CD4-positive, alpha-beta T cell (primary cell): Measurements from ENCODE around the gene PTH1R. TPM values are rescaled to one million over a fixed set of nuclear protein-coding genes. Genes with fewer than 3 reads are reported as not detected.

Experiments
- ATAC-seq: fragments of 200-7000 bp; cut with Tn5 transposase; one replicate; pipeline ENCODE4 v1.10.0; 2022; ENCODE audit warnings: mild to moderate bottlenecking; ENCODE audit not compliant: poor library complexity
- CTCF ChIA-PET: fragments of 350-600 bp; sonication (Branson Sonifier 250); formaldehyde crosslinking; loops from one replicate; lab custom pipeline; 2021; ENCODE audit warnings: antibody characterized with exemption, inconsistent platforms; lab: Charles Lee
- POLR2A ChIA-PET: fragments of 350-600 bp; sonication (Branson Sonifier 250); formaldehyde crosslinking; loops from one replicate; lab custom pipeline; 2021; ENCODE audit warnings: antibody characterized with exemption, inconsistent platforms; lab: Charles Lee
- DNase-seq, 14 experiments: peaks; one replicate each; pipeline ENCODE4 v3.0.0-alpha.2; 2013 to 2020; ENCODE audit warnings: mixed read lengths in 2 of 14
- H3K27ac ChIP-seq, 2 donors: one replicate each; pipeline versions ENCODE4 v1.5.1 to v1.7.0; 2013; ENCODE audit warnings: low read length in 2 of 2, low read depth in 1 of 2, mild to moderate bottlenecking in 1 of 2
- H3K27me3 ChIP-seq, 2 experiments: 1 replicate in 1 of 2; 2 replicates in 1 of 2; pipeline versions ENCODE4 v1.6.1 to v1.7.0; 2013; ENCODE audit warnings: low read length in 2 of 2, control low read depth in 1 of 2, mild to moderate bottlenecking in 1 of 2, moderate library complexity in 1 of 2; ENCODE audit not compliant: insufficient read depth in 2 of 2, control insufficient read depth in 1 of 2
- H3K36me3 ChIP-seq: one replicate; pipeline ENCODE4 v1.6.1; 2013; ENCODE audit warnings: low read length, control low read depth; ENCODE audit not compliant: insufficient read depth
- H3K4me1 ChIP-seq: one replicate; pipeline ENCODE4 v1.6.1; 2013; ENCODE audit warnings: low read length, control low read depth; ENCODE audit not compliant: insufficient read depth
- H3K4me3 ChIP-seq: one replicate; pipeline ENCODE4 v1.5.1; 2013; ENCODE audit warnings: mild to moderate bottlenecking, low read length, moderate library complexity
- H3K9me3 ChIP-seq, 2 experiments: 1 replicate in 1 of 2; 2 replicates in 1 of 2; pipeline versions ENCODE4 v1.6.1 to v1.7.0; 2013; ENCODE audit warnings: low read length in 2 of 2, mild to moderate bottlenecking in 2 of 2, control low read depth in 1 of 2, moderate library complexity in 1 of 2; ENCODE audit not compliant: control insufficient read depth in 1 of 2, insufficient read depth in 1 of 2
- H3K27ac Mint-ChIP-seq: one replicate; pipeline ENCODE4 v1.8.0; 2020; ENCODE audit warnings: mixed read lengths
- H3K27me3 Mint-ChIP-seq: one replicate; pipeline ENCODE4 v1.8.0; 2021; ENCODE audit warnings: mixed read lengths
- H3K36me3 Mint-ChIP-seq: one replicate; pipeline ENCODE4 v1.8.0; 2021; ENCODE audit warnings: low read depth, mixed read lengths
- H3K4me1 Mint-ChIP-seq: one replicate; pipeline ENCODE4 v1.8.0; 2021; ENCODE audit warnings: low read depth, mixed read lengths
- H3K4me3 Mint-ChIP-seq: one replicate; pipeline ENCODE4 v1.8.0; 2020; ENCODE audit warnings: mild to moderate bottlenecking, mixed read lengths
- H3K9me3 Mint-ChIP-seq: one replicate; pipeline ENCODE4 v1.8.0; 2020; ENCODE audit warnings: mixed read lengths
- CTCF ChIP-seq: fragments of 200-600 bp; IDR thresholded peaks from one replicate; pipeline ENCODE4 v1.8.0; 2022; ENCODE audit warnings: antibody characterized with exemption, mild to moderate bottlenecking
- intact Hi-C, 2 experiments: fragments of 100-400 bp; cut with DNase I in 1 of 2; cut with micrococcal nuclease in 1 of 2; formaldehyde crosslinking; loops; one replicate each; pipeline versions ENCODE4 v1.15.1 to v1.9.0; 2023 to 2025; cut with DNase I, micrococcal nuclease
- total RNA-seq, 174 experiments: library from RNA in 2 of 174; stranded (reverse) in 2 of 174; gene quantifications; one replicate each; pipeline ENCODE4 v1.2.3 and lab custom pipeline; 2021 to 2026

The PTH1R gene
- total RNA-seq, 2 experiments from 2014 or later = not detected

DNA sequence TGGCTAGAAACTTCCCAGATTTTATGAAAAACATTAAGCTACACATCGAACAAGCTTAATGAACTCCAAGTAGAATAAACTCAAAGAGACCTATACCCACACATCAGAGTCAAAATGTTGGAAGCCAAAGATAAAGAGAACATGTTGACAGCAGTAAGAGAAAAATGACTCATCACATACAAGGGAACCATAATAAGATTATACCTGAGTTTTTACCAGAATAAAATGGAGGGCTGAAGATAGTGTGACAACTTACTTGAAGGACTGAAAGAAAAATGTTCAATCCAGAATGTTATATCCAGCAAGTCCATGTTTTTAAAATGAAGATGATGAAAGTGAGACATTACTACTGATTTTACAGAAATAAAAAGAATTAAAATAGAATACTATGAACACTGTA, 37.0 kb upstream of the PTH1R start:
- H3K9me3 ChIP-seq = peaks cover 17 to 27% of the 10 kb centered on the region in 2 experiments
- peaks cover 7% of the 10 kb centered on the region for H3K4me1 ChIP-seq
- intact Hi-C loops = no loop called here
- Mint-ChIP-seq H3K27me3 (no peaks in the 10 kb centered on the region), H3K4me1 (peaks cover 8% of the 10 kb centered on the region), H3K27ac (no peak overlapping the region), H3K4me3 (no peak overlapping the region), H3K36me3 (peaks cover 34% of the 10 kb centered on the region), H3K9me3 (peaks cover 20% of the 10 kb centered on the region)
- H3K36me3 ChIP-seq = no peaks in the 10 kb centered on the region
- H3K4me3 ChIP-seq = no peak overlapping the region
- no peak for ATAC-seq
- POLR2A ChIA-PET = no interaction called here
- CTCF ChIA-PET = no interaction called here
- no peak for DNase-seq
- H3K27me3 ChIP-seq = no peaks in the 10 kb centered on the region
- no peak overlapping the region for H3K27ac ChIP-seq
- no peak for TF ChIP-seq CTCF

GRCh38 chr3:46843508-46843907, 34.0 kb upstream of the PTH1R start:
- Histone ChIP-seq H3K4me1 (peaks cover 21% of the 10 kb centered on the region), H3K4me3 (no peak overlapping the region), H3K27ac (no peak overlapping the region), H3K9me3 (peaks cover 14 to 27% of the 10 kb centered on the region in 2 experiments), H3K36me3 (no peaks in the 10 kb centered on the region), H3K27me3 (no peaks in the 10 kb centered on the region)
- Mint-ChIP-seq H3K4me1 (peaks cover 8% of the 10 kb centered on the region), H3K36me3 (peaks cover 22% of the 10 kb centered on the region), H3K27me3 (no peaks in the 10 kb centered on the region), H3K9me3 (peaks cover 16% of the 10 kb centered on the region), H3K4me3 (no peak overlapping the region), H3K27ac (no peak overlapping the region)
- ATAC-seq (no peak), DNase-seq (no peak)
- POLR2A ChIA-PET = no interaction called here
- TF ChIP-seq CTCF = no peak
- intact Hi-C loops = no loop called here
- CTCF ChIA-PET = no interaction called here

DNA sequence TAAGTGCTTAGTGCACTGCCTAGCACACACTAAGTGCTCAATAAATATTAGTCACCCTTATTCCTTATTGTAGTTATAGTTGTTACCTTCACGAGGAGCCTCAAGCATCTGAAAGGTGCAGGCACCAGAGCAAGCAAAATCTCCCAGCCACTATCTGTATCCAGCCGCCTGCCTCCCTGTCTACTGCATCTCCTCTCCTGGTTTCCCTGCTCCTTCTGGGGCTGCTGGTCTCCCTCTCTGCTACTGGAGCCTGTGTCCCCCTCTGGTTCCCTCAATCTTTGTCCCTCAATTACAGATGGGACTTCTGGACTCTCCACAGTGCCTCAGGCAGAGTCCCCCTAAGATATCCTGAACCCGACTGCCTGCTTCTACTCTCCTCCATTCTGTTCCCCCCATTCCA, 33.1 kb upstream of the PTH1R start:
- CTCF ChIA-PET = no interaction called here
- intact Hi-C loops = no loop called here
- peaks cover 12% of the 10 kb centered on the region for H3K9me3 Mint-ChIP-seq

More for the DNA sequence above, 33.1 kb upstream of the PTH1R start:
- no peak for TF ChIP-seq CTCF
- no peaks in the 10 kb centered on the region for H3K27me3 ChIP-seq
- H3K4me3 Mint-ChIP-seq = peak overlapping the region; percentile 75
- no peak overlapping the region for H3K27ac Mint-ChIP-seq
- no peak overlapping the region for H3K27ac ChIP-seq
- H3K36me3 ChIP-seq = no peaks in the 10 kb centered on the region
- no peak overlapping the region for H3K4me3 ChIP-seq
- peaks cover 8% of the 10 kb centered on the region for H3K4me1 Mint-ChIP-seq
- DNase-seq (no peak), ATAC-seq (no peak)
- H3K27me3 Mint-ChIP-seq = no peaks in the 10 kb centered on the region
- H3K36me3 Mint-ChIP-seq = peaks cover 15% of the 10 kb centered on the region
- peaks cover 21% of the 10 kb centered on the region for H3K4me1 ChIP-seq
- H3K9me3 ChIP-seq = peaks cover 14 to 20% of the 10 kb centered on the region in 2 experiments
- POLR2A ChIA-PET = no interaction called here
